Limb (tissue), 2 donors: ENCODE data around the gene UBL4A.
A peak's percentile ranks its signal among the peaks of the same experiment; 100 is the strongest.

ENCODE experiments used
- DNase-seq, 2 donors: peaks; one replicate each; pipeline ENCODE4 v3.0.0-alpha.2; 2016; ENCODE audit errors: extremely low spot score in 2 of 2

Gene UBL4A

GRCh38 chrX:154464806-154465365 lies 21.5 kb downstream of the UBL4A start:
- no peak for DNase-seq

DNA sequence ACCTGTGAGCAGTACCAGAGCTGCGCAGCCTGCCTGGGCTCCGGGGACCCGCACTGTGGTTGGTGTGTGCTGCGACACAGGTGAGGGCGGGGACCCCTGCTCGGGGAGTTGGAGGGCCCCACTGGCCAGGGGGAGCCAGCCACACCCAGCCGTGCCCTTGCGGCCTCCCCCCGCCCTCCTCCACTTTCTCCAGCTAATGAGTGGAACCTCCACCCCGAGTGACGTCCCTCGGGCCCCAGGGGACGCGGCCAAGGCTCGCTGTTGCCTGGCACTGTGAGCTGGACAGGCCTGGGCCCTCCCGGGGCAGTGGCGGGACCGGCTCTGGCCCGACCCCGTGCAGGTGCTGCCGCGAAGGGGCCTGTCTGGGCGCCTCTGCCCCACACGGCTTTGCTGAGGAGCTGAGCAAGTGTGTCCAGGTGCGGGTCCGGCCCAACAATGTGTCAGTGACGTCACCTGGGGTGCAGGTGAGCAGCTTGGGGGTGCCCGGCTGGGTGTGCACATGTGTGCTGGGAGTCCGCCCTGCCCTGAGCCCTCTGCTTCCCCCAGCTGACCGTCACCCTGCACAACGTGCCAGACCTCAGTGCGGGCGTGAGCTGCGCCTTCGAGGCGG lies 22.7 kb downstream of the UBL4A start:
- DNase-seq, result no peak

DNA sequence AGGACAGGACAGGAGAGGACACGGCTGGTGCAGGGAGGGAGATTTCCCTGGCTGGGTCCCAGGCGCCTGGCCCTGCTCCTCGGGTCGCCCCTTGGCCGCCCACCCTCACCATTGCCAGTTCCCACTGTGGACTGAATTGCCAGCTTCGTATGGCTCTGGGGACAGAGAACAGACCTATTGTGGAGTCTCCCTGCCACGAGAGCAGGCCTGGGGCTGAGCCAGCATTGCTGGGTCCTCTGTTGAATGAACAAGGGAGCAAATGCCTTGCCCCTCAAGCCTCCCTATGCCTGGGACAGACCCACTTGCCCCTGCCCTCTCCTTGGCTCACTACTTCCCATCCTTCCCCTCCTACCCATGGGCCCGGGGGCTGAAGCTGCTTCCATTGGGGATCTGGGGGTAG lies 24.0 kb downstream of the UBL4A start:
- DNase-seq, result no peak

DNA sequence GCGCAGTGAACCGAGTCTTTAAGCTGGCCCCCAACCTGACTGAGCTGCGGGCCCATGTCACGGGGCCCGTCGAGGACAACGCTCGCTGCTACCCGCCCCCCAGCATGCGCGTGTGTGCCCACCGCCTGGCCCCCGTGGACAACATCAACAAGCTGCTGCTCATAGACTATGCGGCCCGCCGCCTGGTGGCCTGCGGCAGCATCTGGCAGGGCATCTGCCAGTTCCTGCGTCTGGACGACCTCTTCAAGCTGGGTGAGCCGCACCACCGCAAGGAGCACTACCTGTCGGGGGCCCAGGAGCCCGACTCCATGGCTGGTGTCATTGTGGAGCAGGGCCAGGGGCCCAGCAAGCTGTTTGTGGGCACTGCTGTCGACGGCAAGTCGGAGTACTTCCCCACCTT lies 26.1 kb downstream of the UBL4A start:
- DNase-seq, result no peak

DNA sequence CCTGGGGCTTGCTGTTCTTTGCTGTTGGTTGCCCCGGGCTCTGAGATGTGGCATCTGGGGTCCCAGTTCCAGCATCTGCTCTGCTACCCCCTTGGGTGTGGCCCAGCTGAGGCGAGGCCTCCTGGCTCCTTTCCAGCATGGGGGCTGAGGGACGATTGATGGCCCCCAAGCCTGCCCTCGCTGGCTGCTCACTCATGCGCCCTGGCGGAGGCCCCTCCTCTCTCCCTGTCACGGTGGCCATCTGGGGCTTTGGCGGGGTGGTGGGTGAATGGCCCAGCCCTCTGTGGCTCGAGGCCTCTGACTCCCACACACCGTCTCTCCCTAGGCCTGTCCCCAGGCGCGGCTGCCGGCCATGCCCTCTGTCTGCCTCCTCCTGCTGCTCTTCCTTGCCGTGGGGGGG lies 26.6 kb downstream of the UBL4A start:
- DNase-seq, result no peak

- peak in 1 of 2 donors; percentile 39 for DNase-seq
These were observed 27.2 kb downstream of the UBL4A start for GRCh38 chrX:154458954-154459778.

- DNase-seq, result peak in 1 of 2 donors; percentile 74
These were observed 28.1 kb downstream of the UBL4A start, which contains the start of gene PLXNA3 for GRCh38 chrX:154458116-154458953. Gene PLXNA3, plus strand, starts transcription at chrX:154458281. Its CDS starts 1,903 bp downstream, at chrX:154460184.

DNA sequence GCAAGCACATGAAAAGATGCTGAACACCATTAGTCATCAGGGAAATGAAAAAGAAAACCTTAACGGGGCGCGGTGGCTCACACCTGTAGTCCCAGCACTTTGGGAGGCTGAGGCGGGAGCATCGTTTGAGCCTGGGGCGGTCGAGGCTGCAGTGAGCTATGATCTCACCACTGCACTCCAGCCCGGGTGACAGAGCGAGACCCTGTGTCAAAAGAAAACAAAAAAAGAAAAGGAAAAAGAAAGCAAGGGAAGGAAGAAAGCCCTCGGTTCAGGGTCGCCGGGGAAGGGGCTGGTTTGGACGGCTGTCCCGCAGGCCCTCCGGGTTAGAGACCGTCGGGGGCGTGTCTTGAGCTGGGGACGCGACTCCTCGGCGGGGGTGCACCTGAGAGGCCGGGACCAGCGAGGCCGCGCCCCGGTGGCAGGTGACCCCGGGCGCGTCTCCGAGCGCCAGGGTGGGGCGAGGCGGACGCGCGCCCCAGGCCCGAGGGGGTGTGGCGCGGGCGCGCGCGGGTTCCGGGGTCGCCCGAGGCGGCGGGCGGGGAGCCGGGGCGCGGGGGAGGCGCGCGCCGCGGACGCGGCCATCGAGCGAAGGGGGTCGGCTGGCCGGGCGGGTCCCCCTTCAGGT lies 28.8 kb downstream of the UBL4A start:
- DNase-seq, result no peak

DNA sequence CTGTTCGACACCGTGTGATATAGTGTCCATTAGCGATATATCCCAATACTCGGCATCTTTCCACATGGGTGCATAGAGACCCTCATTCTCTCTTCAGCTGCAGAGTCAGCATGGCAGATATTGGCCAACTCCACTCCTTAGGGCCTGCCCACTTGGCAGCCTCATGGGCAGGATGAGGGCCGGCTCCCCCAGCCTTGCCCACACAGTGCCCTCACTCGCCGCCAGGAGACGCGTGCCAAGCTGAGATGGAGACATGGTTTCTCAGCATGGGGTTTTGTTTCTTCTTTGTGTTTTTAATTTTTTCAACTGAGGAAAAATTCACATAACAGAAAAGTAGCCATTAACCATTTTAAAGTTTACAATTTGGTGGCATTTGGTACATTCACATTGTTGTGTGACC lies 33.6 kb downstream of the UBL4A start:
- no peak for DNase-seq

DNA sequence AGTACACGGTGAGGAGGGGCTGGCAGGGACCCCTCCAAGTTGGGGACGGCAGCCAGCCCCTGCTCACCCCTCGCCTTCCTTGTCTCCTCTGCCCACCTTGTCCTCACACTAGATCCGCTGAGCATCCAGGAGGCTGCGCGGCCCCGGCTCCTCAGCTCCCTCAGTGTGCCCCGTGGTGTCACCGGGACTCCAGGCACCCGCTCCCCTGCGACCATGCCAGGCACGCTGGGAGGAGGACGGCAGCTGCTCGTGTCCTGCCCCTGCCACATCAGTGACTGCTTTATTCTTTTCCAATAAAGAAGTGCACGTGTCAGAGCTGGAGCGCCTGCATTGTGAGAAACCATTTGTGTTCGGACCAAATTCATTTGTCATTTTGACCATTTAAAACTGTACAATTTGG lies 36.1 kb downstream of the UBL4A start:
- DNase-seq, result no peak

DNA sequence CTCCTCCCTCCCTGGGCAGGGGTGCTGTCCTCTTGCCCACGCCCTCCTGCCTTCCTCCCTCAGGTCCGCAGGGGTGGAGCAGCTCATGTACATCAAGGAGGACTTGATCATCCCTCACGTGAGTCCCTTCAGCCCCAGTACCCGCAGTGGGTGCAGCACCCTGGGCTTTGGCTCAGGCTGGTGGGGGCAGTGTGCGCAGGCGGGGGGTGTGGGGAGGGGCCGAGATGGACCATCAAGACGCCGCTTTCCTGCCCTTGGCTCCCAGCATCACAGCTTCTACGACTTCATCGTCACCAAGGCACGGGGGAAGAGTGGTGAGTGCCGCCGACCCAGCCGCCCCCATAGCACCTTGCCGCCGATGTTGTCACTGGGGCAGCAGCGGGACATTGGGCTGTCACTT lies 36.8 kb downstream of the UBL4A start:
- DNase-seq, result no peak

DNA sequence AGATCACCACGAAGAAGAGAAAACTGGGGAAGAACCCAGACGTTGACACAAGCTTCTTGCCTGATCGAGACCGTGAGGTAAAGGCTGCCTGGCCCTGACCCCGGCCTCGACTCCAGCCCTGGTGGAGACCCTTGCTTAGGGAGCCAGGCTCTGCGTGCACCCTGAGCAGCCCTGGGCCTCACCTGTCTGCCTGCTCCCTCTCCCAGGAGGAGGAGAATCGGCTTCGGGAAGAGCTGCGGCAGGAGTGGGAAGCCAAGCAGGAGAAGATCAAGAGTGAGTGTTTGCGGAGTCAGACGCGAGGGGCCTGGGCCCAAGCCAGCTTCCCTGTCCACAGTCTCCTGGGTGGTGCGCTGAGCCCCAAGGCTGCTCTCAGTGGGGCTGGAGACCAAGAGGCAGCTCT lies 37.9 kb downstream of the UBL4A start:
- DNase-seq, result no peak

- no peak for DNase-seq
These were observed 40.0 kb downstream of the UBL4A start for GRCh38 chrX:154446430-154446829.

DNA sequence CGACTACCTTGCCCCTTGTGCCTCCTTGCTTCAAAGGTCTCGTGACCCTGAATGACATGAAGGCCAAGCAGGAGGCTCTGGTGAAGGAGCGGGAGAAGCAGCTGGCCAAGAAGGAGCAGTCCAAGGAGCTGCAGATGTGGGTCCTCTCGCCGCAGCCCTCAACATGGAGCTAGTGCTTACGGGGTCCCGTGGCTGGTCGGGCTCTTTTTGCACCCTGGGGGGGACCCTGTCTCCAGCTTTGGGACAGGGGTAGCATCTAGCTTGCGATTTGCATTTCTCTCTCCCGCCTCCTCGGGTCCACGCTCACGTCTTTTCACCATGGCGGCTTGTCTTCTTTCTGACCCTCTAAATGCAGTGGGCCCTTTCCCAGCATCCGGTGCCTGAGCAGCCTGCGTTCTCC lies 40.6 kb downstream of the UBL4A start:
- DNase-seq, result no peak

DNA sequence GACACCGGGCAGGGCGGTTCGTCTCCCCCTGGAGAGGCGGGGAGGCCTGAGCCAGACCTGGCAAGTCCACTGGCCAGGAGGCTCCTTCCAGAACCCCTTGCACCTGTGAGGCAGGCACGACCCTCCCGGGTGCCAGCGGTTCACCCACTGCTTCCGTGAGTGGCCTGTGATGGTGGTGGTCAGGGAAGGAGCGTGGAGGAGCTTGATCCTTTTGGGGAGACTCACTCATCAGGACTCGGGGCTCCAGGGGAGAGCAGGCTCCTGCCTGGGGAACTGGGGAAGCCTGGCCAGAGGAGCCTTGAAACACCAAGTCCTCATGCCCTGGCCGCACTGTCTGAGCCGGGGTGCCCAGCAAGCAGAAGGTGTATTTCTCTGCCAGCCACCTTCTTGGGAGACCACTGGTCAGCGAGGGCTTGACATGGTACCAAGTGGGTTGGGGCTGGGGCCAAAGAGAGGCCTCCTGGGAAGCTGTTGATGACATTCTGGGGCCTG lies 41.6 kb downstream of the UBL4A start:
- no peak for DNase-seq

GRCh38 chrX:154443992-154444754 lies 42.2 kb downstream of the UBL4A start, which contains the start of gene FAM50A:
Gene FAM50A, plus strand, starts transcription at chrX:154444141. Its CDS starts 95 bp downstream, at chrX:154444236.
- DNase-seq, result peak; percentile 67 to 82

DNA sequence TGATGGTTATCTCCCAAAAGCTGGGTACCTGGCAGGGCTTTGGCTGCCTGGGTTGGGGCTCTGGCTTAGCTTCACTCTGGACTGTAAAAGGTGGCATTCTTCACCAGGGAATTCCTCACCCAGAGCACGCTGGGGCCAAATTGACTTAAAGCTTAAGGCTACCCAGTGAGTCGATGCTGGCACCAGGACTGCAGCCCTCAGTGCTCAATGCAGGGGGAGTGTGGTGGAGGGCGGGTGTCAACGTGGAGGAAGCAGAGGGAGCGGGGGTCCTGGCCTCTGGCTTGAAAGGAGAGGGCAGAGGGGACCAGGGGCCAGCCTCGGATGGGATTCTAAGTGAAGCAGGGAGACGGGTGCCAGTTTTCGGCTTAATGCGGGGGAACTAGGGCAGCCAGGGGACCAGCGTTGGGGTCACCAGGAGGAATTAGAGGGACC lies 42.9 kb downstream of the UBL4A start:
- no peak for DNase-seq

- no peak for DNase-seq
These were observed 44.3 kb downstream of the UBL4A start for GRCh38 chrX:154441984-154442707.

GRCh38 chrX:154441564-154441963 lies 44.9 kb downstream of the UBL4A start:
- no peak for DNase-seq
